H4 (cell line): ENCODE results near the gene KLK2. TPM values are rescaled to one million over a fixed set of nuclear protein-coding genes. Genes with fewer than 3 reads are reported as not detected.

Experiments
- DNase-seq: peaks from one replicate; pipeline ENCODE4 v3.0.0-alpha.2; 2015; ENCODE audit warnings: low spot score
- total RNA-seq: library from RNA; depleted of rRNA; stranded (reverse); fragments of >200 nt; shearing (Covaris generic); gene quantifications from 2 replicates; pipeline ENCODE4 v1.2.3, GENCODE V29; 2014

The KLK2 gene
- total RNA-seq, 1 experiment from 2014 or later = not detected

GRCh38 chr19:50850738-50851137 is 22.5 kb upstream of the KLK2 start:
- no peak for DNase-seq

GRCh38 chr19:50851620-50852019 is 21.6 kb upstream of the KLK2 start:
- DNase-seq = no peak

GRCh38 chr19:50854636-50855410 is 18.4 kb upstream of the KLK2 start, which contains the start of gene KLK3:
Gene KLK3 (plus strand): TSS chr19:50854915. CDS start chr19:50854956, 41 bp downstream.
- no peak for DNase-seq

GRCh38 chr19:50857366-50857765 is 15.9 kb upstream of the KLK2 start:
- DNase-seq = no peak

- no peak for DNase-seq
Observed at GRCh38 chr19:50858886-50859285, 14.4 kb upstream of the KLK2 start.

- DNase-seq = no peak
Observed at GRCh38 chr19:50859849-50860248, 13.4 kb upstream of the KLK2 start.

- no peak for DNase-seq
Observed at GRCh38 chr19:50861010-50861409, 12.2 kb upstream of the KLK2 start.

- no peak for DNase-seq
Observed at GRCh38 chr19:50861496-50862286, 11.5 kb upstream of the KLK2 start.

GRCh38 chr19:50869479-50869878 is 3.8 kb upstream of the KLK2 start:
- no peak for DNase-seq

GRCh38 chr19:50870417-50871089 is 2.7 kb upstream of the KLK2 start:
- DNase-seq = no peak

GRCh38 chr19:50874211-50874610 is 972 bp downstream of the KLK2 start:
- DNase-seq = no peak

GRCh38 chr19:50875795-50876422 is 2.7 kb downstream of the KLK2 start:
- no peak for DNase-seq

GRCh38 chr19:50876456-50876855 is 3.2 kb downstream of the KLK2 start:
- DNase-seq = no peak

- no peak for DNase-seq
Observed at GRCh38 chr19:50877338-50877737, 4.1 kb downstream of the KLK2 start.

GRCh38 chr19:50878851-50879250 is 5.6 kb downstream of the KLK2 start:
- no peak for DNase-seq

- no peak for DNase-seq
Observed at GRCh38 chr19:50880241-50880640, 7.0 kb downstream of the KLK2 start.

- no peak for DNase-seq
Observed at GRCh38 chr19:50882188-50882587, 8.9 kb downstream of the KLK2 start.

- no peak for DNase-seq
Observed at GRCh38 chr19:50889638-50890037, 16.4 kb downstream of the KLK2 start.

GRCh38 chr19:50890422-50891252 is 17.4 kb downstream of the KLK2 start:
- no peak for DNase-seq

GRCh38 chr19:50891253-50891625 is 18.0 kb downstream of the KLK2 start:
- DNase-seq = no peak
